ENCODE data around the gene MCCC1.

DNA sequence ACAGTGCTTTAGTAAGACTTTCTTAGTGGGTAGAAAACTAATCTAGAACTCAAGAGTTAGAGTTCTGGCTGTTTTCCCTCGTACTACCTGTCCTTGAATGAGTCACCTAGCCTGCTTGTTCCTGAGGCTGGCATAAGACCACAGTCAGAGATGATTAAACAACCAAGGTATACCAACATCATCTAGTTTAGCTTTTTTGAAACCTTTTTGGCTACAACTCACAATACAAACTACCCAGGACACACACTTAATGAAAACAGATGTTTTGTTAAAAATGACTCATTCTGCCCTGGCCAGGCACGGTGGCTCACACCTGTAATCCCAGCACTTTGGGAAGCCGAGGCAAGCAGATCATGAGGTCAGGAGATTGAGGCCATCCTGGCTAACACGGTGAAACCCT lies 4.6 kb downstream of the MCCC1 start:
- TF ChIP-seq, protein P1, sequence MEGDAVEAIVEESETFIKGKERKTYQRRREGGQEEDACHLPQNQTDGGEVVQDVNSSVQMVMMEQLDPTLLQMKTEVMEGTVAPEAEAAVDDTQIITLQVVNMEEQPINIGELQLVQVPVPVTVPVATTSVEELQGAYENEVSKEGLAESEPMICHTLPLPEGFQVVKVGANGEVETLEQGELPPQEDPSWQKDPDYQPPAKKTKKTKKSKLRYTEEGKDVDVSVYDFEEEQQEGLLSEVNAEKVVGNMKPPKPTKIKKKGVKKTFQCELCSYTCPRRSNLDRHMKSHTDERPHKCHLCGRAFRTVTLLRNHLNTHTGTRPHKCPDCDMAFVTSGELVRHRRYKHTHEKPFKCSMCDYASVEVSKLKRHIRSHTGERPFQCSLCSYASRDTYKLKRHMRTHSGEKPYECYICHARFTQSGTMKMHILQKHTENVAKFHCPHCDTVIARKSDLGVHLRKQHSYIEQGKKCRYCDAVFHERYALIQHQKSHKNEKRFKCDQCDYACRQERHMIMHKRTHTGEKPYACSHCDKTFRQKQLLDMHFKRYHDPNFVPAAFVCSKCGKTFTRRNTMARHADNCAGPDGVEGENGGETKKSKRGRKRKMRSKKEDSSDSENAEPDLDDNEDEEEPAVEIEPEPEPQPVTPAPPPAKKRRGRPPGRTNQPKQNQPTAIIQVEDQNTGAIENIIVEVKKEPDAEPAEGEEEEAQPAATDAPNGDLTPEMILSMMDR (IDR thresholded peaks at IDR 0.05): no peak
- TF ChIP-seq POLR2A (IDR thresholded peaks at IDR 0.05) (no peak), POLR2AphosphoS5 (IDR thresholded peaks at IDR 0.05) (no peak)
